H1 (cell line): ENCODE measurements around the gene CHSY3. TPM values are rescaled to one million over a fixed set of nuclear protein-coding genes. Genes with fewer than 3 reads are reported as not detected.

Experiments used
- CTCF ChIA-PET: fragments of 300-600 bp; sonication (Branson Sonifier 250); formaldehyde crosslinking; loops from one replicate; lab custom pipeline; 2021; ENCODE audit not compliant: partially characterized antibody; lab: Charles Lee
- POLR2A ChIA-PET: fragments of 300-600 bp; sonication (Branson Sonifier 250); formaldehyde crosslinking; loops from one replicate; lab custom pipeline; 2021; ENCODE audit warnings: inconsistent platforms; ENCODE audit not compliant: partially characterized antibody; lab: Charles Lee
- DNase-seq, 2 experiments: peaks; one replicate each; pipeline versions ENCODE4 v3.0.0 to v3.0.0-alpha.2; 2010 to 2022; ENCODE audit warnings: low spot score in 2 of 2, low read depth in 1 of 2, mixed read lengths in 1 of 2
- FAIRE-seq: peaks from 2 replicates; lab custom pipeline; 2011; peaks lifted over from hg19 to GRCh38; lab: Jason Lieb, UNC
- H2AFZ ChIP-seq: 2 replicates; pipeline ENCODE4 v1.8.1; 2012; ENCODE audit warnings: low read length, inconsistent platforms
- H2AK5ac ChIP-seq: 2 replicates; pipeline ENCODE4 v1.6.1; 2013; ENCODE audit warnings: low read depth, low read length
- H2BK120ac ChIP-seq: replicated peaks from 2 replicates; pipeline ENCODE3; 2013; ENCODE audit warnings: low read depth, low read length, inconsistent platforms
- H2BK12ac ChIP-seq: 2 replicates; pipeline ENCODE4 v1.6.1; 2013; ENCODE audit warnings: low read depth, low read length
- H2BK15ac ChIP-seq: 2 replicates; pipeline ENCODE4 v1.6.1; 2013; ENCODE audit warnings: low read length
- H2BK20ac ChIP-seq: 2 replicates; pipeline ENCODE4 v1.6.1; 2013; ENCODE audit warnings: low read length
- H2BK5ac ChIP-seq: 2 replicates; pipeline ENCODE4 v1.6.1; 2013; ENCODE audit warnings: low read depth, low read length
- H3K14ac ChIP-seq: 2 replicates; pipeline ENCODE4 v1.6.1; 2013; ENCODE audit warnings: inconsistent platforms; ENCODE audit not compliant: insufficient read length
- H3K18ac ChIP-seq: 2 replicates; pipeline ENCODE4 v1.6.1; 2013; ENCODE audit warnings: low read length; ENCODE audit errors: extremely low read depth
- H3K23ac ChIP-seq: 2 replicates; pipeline ENCODE4 v1.6.1; 2013; ENCODE audit warnings: inconsistent platforms; ENCODE audit not compliant: insufficient read length
- H3K23me2 ChIP-seq: 2 replicates; pipeline ENCODE4 v1.6.1; 2013; ENCODE audit warnings: low read depth, low read length
- H3K27ac ChIP-seq: 2 replicates; pipeline ENCODE4 v1.6.1; 2011; ENCODE audit warnings: low read depth, low read length, inconsistent platforms
- H3K27me3 ChIP-seq, 4 experiments: replicated peaks in 1 of 4; 1 replicate in 1 of 4; 2 replicates in 3 of 4; pipeline versions ENCODE4 v1.6.1 to v1.8.1; 2011 to 2013; ENCODE audit warnings: low read length in 3 of 4, mild to moderate bottlenecking in 3 of 4, inconsistent platforms in 2 of 4, mixed read lengths in 2 of 4, moderate library complexity in 1 of 4; ENCODE audit not compliant: control insufficient read depth in 3 of 4, insufficient read depth in 3 of 4; ENCODE audit errors: extremely low read depth in 1 of 4
- H3K36me3 ChIP-seq, 4 experiments: 2 replicates each; pipeline versions ENCODE4 v1.6.1 to v1.8.1; 2011 to 2013; ENCODE audit warnings: mild to moderate bottlenecking in 4 of 4, low read length in 3 of 4, moderate library complexity in 2 of 4, control low read depth in 1 of 4, inconsistent platforms in 1 of 4; ENCODE audit not compliant: insufficient read depth in 4 of 4, control insufficient read depth in 2 of 4
- H3K4ac ChIP-seq: replicated peaks from 2 replicates; pipeline ENCODE3; 2013; ENCODE audit warnings: low read length, low read depth, mixed read lengths, inconsistent platforms; ENCODE audit not compliant: insufficient read length
- H3K4me1 ChIP-seq, 4 experiments: replicated peaks in 1 of 4; 1 replicate in 1 of 4; 2 replicates in 3 of 4; pipeline versions ENCODE4 v1.6.1 to v1.8.1; 2011 to 2013; ENCODE audit warnings: low read length in 3 of 4, inconsistent platforms in 2 of 4, mixed read lengths in 1 of 4; ENCODE audit not compliant: insufficient read depth in 4 of 4, control insufficient read depth in 3 of 4
- H3K4me2 ChIP-seq, 2 experiments: 2 replicates each; pipeline versions ENCODE4 v1.6.1 to v1.8.1; 2011 to 2013; ENCODE audit warnings: low read depth in 2 of 2, low read length in 2 of 2, control low read depth in 1 of 2, inconsistent platforms in 1 of 2, mild to moderate bottlenecking in 1 of 2; ENCODE audit not compliant: insufficient read depth in 1 of 2
- H3K4me3 ChIP-seq, 4 experiments: fragments of 200-600, 300-600 bp in 1 of 4; sonication (generic), shearing (Covaris generic), sonication (Bioruptor Twin) in 1 of 4; 2 replicates each; pipeline versions ENCODE4 v1.5.1 to v1.8.1; 2011 to 2016; ENCODE audit warnings: low read length in 4 of 4, low read depth in 3 of 4, control low read depth in 2 of 4, inconsistent platforms in 2 of 4, mild to moderate bottlenecking in 2 of 4, mixed read lengths in 1 of 4, moderate library complexity in 1 of 4; ENCODE audit not compliant: insufficient read depth in 2 of 4; ENCODE audit errors: extremely low read depth in 1 of 4
- H3K56ac ChIP-seq: replicated peaks from 2 replicates; pipeline ENCODE3; 2013; ENCODE audit warnings: low read depth, mild to moderate bottlenecking, mixed read lengths, low read length, inconsistent platforms; ENCODE audit not compliant: insufficient read length
- H3K79me1 ChIP-seq: 2 replicates; pipeline ENCODE4 v1.6.1; 2013; ENCODE audit warnings: low read depth, low read length, control low read depth
- H3K79me2 ChIP-seq, 2 experiments: 2 replicates each; pipeline versions ENCODE4 v1.6.1 to v1.8.1; 2012 to 2013; ENCODE audit warnings: low read length in 2 of 2, mild to moderate bottlenecking in 2 of 2, inconsistent platforms in 1 of 2; ENCODE audit not compliant: insufficient read depth in 2 of 2, control insufficient read depth in 1 of 2
- H3K9ac ChIP-seq, 4 experiments: replicated peaks in 1 of 4; 1 replicate in 1 of 4; 2 replicates in 3 of 4; pipeline versions ENCODE4 v1.6.1 to v1.8.1; 2011 to 2013; ENCODE audit warnings: low read depth in 3 of 4, low read length in 3 of 4, control low read depth in 2 of 4, mild to moderate bottlenecking in 2 of 4, moderate library complexity in 2 of 4, inconsistent platforms in 1 of 4; ENCODE audit errors: extremely low read depth in 1 of 4
- H3K9me3 ChIP-seq, 2 experiments: 2 replicates each; pipeline versions ENCODE4 v1.6.1 to v1.8.1; 2012 to 2013; ENCODE audit warnings: mild to moderate bottlenecking in 2 of 2, moderate library complexity in 2 of 2, control low read depth in 1 of 2, inconsistent platforms in 1 of 2, low read depth in 1 of 2, low read length in 1 of 2, mixed read lengths in 1 of 2; ENCODE audit not compliant: insufficient read depth in 2 of 2
- H4K20me1 ChIP-seq, 2 experiments: replicated peaks in 1 of 2; 2 replicates each; pipeline versions ENCODE3 to v1.8.1; 2011 to 2013; ENCODE audit warnings: inconsistent platforms in 2 of 2, low read length in 2 of 2, mild to moderate bottlenecking in 1 of 2; ENCODE audit not compliant: insufficient read depth in 2 of 2, control insufficient read depth in 1 of 2
- H4K5ac ChIP-seq: 2 replicates; pipeline ENCODE4 v1.6.1; 2013; ENCODE audit warnings: low read length, low read depth, mixed read lengths, inconsistent platforms; ENCODE audit not compliant: insufficient read length
- H4K8ac ChIP-seq: 2 replicates; pipeline ENCODE4 v1.8.0; 2013; ENCODE audit warnings: mild to moderate bottlenecking, moderate library complexity, low read length, inconsistent platforms; ENCODE audit not compliant: insufficient read depth; ENCODE audit errors: extremely low read depth
- H4K91ac ChIP-seq: replicated peaks from 2 replicates; pipeline ENCODE3; 2013; ENCODE audit warnings: low read length, mixed read lengths, inconsistent platforms; ENCODE audit not compliant: insufficient read length
- USF2 ChIP-seq: IDR thresholded peaks from 2 replicates; pipeline ENCODE4 v1.6.1; 2011; ENCODE audit warnings: low read length, improper control_type of control experiment
- WGBS, 2 experiments: shearing (Covaris generic) in 1 of 2; methylation state at CpG; one replicate each; pipeline versions ENCODE4 v1.1.6 to v1.1.7; 2013 to 2015; ENCODE audit warnings: low lambda C conversion rate in 2 of 2, mixed read lengths in 2 of 2, inconsistent platforms in 1 of 2, low coverage in 1 of 2, missing lambda C conversion rate in 1 of 2; ENCODE audit not compliant: insufficient replicate concordance in 2 of 2, insufficient coverage in 1 of 2, insufficient read length in 1 of 2; ENCODE audit errors: extremely low coverage in 1 of 2, missing lambda C conversion rate in 1 of 2; 5-methylcytosine and 5-hydroxymethylcytosine counted together
- polyA plus RNA-seq, 7 experiments: library from polyadenylated mRNA; depleted of rRNA in 3 of 7; stranded (reverse) in 5 of 7; unstranded in 2 of 7; fragments of >200 nt in 5 of 7; fragments of 200-250 nt in 2 of 7; gene quantifications; 1 replicate in 5 of 7; 2 replicates in 1 of 7; 4 replicates in 1 of 7; pipeline versions ENCODE4 v1.2.1 to v1.2.3, GENCODE V29; 2011 to 2013; ENCODE audit warnings: missing spikeins in 2 of 7, mixed read lengths in 2 of 7
- total RNA-seq: library from RNA; stranded (reverse); fragmentation: NEBNext Ultra II Directional; extraction: Animal tissue kit (Norgen Biotek cat#: 25700); gene quantifications from 2 replicates; pipeline ENCODE4 v1.2.1, GENCODE V29; 2021

The CHSY3 gene
- total and polyA plus RNA-seq, 2 of the 8 experiments (the other 6 are each of a cell fraction or from before 2014, with no cell fraction given) = 0.24 to 1.8 TPM

DNA sequence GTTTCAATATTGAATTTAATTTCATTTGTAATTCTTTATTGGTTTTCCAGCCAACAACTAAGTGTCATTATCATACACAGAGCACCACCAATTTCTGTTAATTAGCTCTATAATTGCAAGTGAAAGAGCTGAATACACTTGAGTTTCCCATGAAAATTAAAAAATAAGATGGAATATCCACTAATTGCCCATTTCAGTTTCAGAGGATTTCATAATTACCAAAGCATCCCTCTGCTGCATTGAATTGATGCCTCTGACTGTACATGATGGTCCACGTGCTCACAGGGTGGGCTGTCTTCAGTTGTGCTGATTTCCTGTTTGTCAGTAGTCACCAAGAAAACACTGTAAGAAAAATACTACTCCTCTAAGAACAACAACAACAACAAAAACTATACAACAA is 163.8 kb downstream of the CHSY3 start:
- H2BK15ac ChIP-seq = no peak overlapping the region
- H3K9ac ChIP-seq = no peak overlapping the region
- no peak overlapping the region for H3K23ac ChIP-seq
- H3K36me3 ChIP-seq = no peaks in the 10 kb centered on the region
- H3K9me3 ChIP-seq = no peaks in the 10 kb centered on the region
- H3K14ac ChIP-seq = no peak overlapping the region
- no peak overlapping the region for H4K5ac ChIP-seq
- no peak overlapping the region for H4K91ac ChIP-seq
- ChIA-PET POLR2A (no interaction called here), CTCF (no interaction called here)
- no peaks in the 10 kb centered on the region; the same call in 1 of the 2 replicates for H3K23me2 ChIP-seq
- H3K4me3 ChIP-seq = no peak overlapping the region
- peaks cover 0 to 1% (median 0%) of the 10 kb centered on the region in 4 experiments; a peak in 1 of 7 replicates for H3K27me3 ChIP-seq
- H3K4me2 ChIP-seq = no peak overlapping the region
- no peak overlapping the region for H2BK12ac ChIP-seq
- 80% methylated on average over 1 of the region's 1 CpG; no CpG with 5 or more reads in 1 of the 2 experiments for WGBS, 2 experiments
- H3K79me1 ChIP-seq = no peaks in the 10 kb centered on the region
- no peak overlapping the region for H3K4ac ChIP-seq
- no peak overlapping the region for H3K27ac ChIP-seq
- H4K20me1 ChIP-seq = no peaks in the 10 kb centered on the region
- no peak overlapping the region for H2BK20ac ChIP-seq
- H3K56ac ChIP-seq = no peak overlapping the region
- H4K8ac ChIP-seq = no peak overlapping the region
- H2BK5ac ChIP-seq = no peak overlapping the region
- H3K18ac ChIP-seq = no peak overlapping the region
- no peak for FAIRE-seq
- H3K79me2 ChIP-seq = no peaks in the 10 kb centered on the region
- no peak overlapping the region for H2BK120ac ChIP-seq
- H2AFZ ChIP-seq = no peak overlapping the region
- TF ChIP-seq USF2 = no peak
- no peak for DNase-seq
- no peaks in the 10 kb centered on the region for H3K4me1 ChIP-seq
- no peak overlapping the region for H2AK5ac ChIP-seq
